SW480 (cell line): ENCODE results near the gene TMEM238L.
"Not testable (repeated sequence)": the region's sequence is repeated elsewhere in the genome, so short reads cannot be mapped to it uniquely, and the experiment has no call there.

ENCODE experiments used
- DNase-seq: peaks from one replicate; pipeline ENCODE4 v3.0.0-alpha.2; 2016; ENCODE audit warnings: low spot score

TMEM238L gene, protein sequence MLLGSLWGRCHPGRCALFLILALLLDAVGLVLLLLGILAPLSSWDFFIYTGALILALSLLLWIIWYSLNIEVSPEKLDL

DNA sequence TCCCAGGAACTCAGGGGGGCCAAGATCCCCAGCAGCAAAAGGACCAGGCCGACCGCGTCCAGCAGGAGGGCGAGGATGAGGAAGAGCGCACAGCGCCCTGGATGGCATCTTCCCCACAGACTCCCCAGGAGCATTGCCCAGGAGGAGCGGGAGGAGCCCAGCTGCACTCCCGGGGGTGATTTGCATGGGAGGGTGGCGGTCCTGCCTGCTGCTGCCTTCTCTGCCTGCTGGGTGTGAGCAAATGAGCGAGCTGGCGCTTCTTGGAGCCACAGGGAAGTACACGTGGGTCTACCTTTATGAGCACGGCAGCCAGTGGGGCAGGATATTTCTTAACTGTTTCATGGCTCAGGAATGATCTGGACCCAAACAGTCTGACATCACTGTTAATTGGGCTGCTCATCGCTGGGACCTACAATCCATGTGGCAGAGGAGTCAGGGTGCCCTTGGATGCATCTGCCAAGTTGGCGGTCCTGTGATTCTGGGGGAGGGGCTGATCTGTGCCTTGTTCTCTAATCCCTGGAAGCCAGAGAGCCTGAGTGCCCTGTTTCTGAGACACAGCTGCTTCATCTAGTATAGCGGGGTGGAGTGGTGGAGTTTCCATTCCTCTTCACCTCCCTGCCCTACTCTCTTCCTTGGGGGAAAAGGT lies at the start of gene TMEM238L:
Gene TMEM238L (minus strand): TSS at position 270 of the 646 bp plus-strand sequence. CDS start 136 bp downstream, at position 134.
- no peak for DNase-seq

DNA sequence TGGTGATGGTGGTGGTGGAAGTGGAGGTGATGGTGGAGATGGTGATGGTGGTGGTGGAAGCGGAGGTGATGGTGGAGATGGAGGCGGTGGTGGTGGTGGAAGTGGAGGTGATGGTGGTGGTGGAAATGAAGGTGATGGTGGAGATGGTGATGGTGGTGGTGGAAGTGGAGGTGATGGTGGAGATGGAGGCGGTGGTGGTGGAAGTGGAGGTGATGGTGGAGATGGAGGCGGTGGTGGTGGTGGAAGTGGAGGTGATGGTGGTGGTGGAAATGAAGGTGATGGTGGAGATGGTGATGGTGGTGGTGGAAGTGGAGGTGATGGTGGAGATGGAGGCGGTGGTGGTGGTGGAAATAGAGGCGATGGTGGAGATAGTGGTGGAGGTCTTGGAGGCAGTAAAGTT lies 42.7 kb upstream of the TMEM238L start:
- DNase-seq, result not testable (repeated sequence)

GRCh38 chr17:10845388-10845751 lies 41.5 kb upstream of the TMEM238L start:
- no peak for DNase-seq

DNA sequence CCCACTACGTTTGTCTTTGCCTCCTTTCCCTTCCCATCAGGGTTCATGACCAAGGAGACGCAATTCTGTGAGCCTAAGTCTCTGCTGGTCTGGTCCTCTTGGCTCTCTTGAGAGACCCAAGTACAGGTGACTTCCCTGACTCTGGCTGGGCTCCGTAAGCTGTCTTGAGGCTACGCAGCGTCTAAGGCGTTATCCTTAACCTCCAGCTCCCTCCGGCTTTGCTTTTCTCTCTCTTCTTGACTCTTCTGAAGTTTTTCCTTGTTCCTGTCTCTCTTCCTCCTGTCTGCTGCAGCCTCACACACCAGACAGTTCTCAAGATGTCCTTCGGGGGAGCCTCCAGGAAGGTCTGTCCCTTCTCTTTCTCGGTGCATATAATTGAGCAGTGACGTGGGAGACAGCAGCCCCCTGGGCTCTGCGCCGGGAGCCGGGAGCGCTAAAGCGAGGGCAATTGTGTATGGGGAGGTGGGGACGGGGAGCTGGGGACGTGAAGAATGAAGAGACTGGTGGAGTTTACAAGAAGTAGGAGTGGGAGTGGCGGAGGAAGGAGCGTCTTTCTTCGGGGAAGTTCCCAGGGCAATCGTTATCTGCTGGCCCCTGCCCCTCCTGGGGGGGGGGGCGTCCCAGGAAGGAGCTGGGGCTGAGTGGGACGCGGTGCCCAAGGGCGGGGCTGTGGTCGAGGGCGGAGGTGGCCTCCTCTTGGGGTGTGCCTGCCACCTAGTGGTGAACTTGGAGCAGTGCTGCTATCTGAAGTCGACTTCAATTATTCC lies 40.9 kb upstream of the TMEM238L start:
- DNase-seq, result peak; percentile 63

DNA sequence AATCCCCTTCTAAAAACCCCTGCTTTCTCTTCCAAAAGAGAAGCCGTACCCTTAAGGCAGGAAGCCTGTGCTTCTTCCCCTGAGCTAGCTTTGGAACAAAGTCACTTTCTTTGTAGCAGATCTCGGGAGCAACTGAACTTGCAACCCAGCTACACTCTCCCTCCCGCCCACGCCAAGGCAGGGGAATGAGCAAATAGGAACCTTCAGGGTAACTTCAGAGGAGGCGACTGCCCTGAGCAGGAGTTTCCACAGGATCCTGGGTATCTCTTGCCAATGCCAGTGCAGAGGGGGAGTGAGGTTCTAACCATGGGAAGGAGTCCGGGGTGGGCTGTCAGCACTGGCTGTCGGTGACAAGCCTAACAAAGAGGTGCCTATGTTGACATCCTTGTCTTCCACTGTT lies 39.9 kb upstream of the TMEM238L start:
- no peak for DNase-seq

DNA sequence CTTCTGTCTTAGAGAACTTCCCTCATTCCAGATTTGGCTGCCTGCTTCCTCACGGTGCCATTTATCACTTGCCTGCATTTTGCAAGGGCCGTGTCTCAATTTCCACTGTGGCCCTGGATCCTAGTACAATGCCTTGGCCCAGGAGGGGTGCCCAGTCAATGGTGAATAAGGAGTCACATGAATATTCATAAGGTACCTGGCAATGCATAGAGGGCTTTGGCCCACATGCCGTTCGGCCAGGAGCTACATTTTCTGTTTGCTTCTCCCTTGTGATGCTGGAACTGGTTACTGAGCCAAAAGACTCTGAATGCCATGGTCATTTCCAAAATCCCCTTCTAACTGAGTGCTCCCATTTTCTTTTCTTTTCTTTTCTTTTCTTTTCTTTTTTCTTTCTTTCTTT lies 38.8 kb upstream of the TMEM238L start:
- no peak for DNase-seq

- DNase-seq, result no peak
Observed at GRCh38 chr17:10838682-10839081, 34.8 kb upstream of the TMEM238L start.

DNA sequence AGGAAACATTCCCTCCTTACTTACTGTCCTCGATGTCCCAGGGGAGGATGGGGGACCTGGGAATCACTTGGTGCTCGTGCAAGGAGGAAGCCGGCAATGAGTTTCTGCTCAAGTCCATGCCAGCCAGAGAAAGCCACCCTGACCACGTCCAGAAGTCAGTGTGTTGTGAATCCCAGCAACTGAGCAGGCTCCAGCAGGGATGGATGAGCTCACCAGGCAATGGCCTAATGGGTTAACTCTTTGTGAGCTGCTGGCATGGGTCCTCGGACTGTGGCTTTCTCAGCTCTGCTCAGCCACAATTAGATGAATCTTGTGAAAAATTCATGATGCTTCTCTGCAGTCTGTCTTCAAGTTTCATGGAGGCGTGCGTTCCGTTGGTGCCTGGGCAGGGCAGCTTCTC lies 34.0 kb upstream of the TMEM238L start, which contains the start of gene PIRT:
Gene PIRT (minus strand): TSS at position 167 of the 400 bp plus-strand sequence. CDS start 12,442 bp downstream, outside the sequence.
- DNase-seq, result no peak

GRCh38 chr17:10836966-10837590 lies 33.2 kb upstream of the TMEM238L start:
- DNase-seq, result no peak

GRCh38 chr17:10836145-10836544 lies 32.2 kb upstream of the TMEM238L start:
- DNase-seq, result no peak

DNA sequence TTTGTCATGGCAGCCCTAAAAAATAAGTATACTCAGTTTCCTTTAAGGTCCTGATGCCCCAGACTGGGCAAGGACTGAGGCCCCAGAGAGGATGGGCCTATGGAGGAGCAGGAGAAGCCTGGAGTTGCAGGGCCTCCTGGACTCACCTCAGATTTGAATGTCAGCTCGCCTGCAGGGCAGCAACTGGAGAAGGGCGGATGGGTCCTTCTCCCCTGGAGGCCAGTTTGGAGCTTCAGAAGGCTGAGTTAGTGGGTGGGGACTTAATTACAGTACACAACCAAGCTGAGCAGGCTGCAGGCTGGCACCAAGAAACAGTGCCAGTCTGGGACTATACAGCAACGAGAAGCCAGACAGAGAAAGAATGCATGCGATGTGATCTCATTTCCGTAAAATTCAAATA lies 27.8 kb upstream of the TMEM238L start:
- no peak for DNase-seq

- no peak for DNase-seq
Observed at GRCh38 chr17:10827898-10828552, 24.1 kb upstream of the TMEM238L start.

DNA sequence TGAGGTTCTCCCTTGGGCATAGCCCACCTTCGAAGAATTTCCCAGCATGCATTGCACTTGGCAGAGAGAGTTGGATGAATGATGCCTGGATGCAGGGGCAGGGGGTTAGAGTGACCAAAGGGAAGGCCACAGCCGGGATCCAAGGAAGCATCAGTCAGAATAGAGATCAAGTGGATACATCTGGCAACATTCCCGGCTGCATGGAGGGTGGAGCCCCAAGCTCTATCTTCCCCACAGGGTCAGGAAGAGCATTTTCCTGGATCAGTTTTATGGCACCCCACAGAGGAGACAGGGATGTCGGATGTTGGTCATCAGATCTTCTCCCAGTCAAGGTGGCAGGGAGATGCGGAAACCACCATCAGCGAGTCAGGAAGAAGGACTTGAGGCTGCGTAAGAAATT lies 21.0 kb upstream of the TMEM238L start:
- DNase-seq, result no peak

GRCh38 chr17:10821770-10822169 lies 17.9 kb upstream of the TMEM238L start:
- DNase-seq, result no peak

GRCh38 chr17:10821054-10821453 lies 17.2 kb upstream of the TMEM238L start:
- peak; percentile 6 for DNase-seq

GRCh38 chr17:10815319-10815718 lies 11.4 kb upstream of the TMEM238L start:
- no peak for DNase-seq

DNA sequence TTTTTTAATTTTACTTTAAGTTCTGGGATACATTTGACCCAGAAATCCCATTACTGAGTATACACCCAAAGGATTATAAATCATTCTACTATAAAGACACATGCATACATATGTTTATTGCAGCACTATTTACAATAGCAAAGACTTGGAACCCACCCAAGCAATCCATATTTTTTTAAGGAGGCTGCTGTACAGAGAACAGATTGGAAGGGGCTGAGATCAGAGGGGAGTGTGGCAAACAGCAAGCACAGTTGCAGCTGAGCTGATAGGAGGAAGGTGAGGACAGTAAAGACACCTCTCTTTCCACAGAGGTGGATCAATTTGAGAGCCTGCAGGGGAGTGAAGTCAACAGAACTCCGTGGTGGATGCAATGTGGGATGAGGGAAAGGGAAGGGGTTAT lies 10.2 kb upstream of the TMEM238L start:
- no peak for DNase-seq

GRCh38 chr17:10812674-10813073 lies 8.8 kb upstream of the TMEM238L start:
- DNase-seq, result no peak

- no peak for DNase-seq
Observed at GRCh38 chr17:10809605-10810004, 5.7 kb upstream of the TMEM238L start.

- no peak for DNase-seq
Observed at GRCh38 chr17:10807704-10808128, 3.8 kb upstream of the TMEM238L start.

DNA sequence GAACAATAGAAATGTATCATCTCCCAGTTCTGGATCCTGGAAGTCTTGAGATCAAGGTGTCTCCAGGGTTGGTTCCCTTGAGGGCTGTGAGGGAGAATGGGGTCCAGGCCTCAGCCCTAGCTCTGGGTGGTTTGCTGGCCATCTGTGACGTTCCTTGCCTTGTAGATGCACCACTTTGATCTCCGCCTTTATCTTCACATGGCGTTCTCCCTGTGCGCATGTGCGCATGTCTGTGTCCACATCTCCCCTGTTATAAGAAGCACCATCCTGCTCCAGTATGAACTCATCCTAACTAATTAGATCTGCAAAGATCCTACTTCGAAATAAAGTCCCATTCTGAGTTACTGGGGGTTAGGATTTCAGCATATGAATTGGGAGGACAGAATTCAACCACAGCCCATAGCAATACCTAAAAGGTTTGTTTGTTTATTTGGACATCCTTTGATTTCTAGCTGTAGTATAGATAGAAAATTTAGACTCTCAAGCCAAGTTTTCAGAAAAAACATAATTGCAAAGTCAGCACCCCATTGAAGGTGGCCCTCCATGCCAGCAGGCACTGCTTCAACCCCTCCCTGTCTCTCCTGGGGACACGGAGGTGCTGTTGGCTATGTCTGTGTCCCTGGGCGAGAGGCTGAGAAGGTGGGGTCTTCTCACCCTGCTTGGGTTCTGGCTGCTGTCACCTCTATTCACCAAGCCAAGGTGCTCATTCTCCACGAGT lies 2.8 kb upstream of the TMEM238L start:
- DNase-seq, result no peak

GRCh38 chr17:10805911-10806310 lies 2.0 kb upstream of the TMEM238L start:
- no peak for DNase-seq
